ENCODE results near the gene SLX1A. TPM values are rescaled to one million over a fixed set of nuclear protein-coding genes. Genes with fewer than 3 reads are reported as not detected.
"Not testable (repeated sequence)": the region's sequence is repeated elsewhere in the genome, so short reads cannot be mapped to it uniquely, and the experiment has no call there.

The SLX1A gene
- total RNA-seq, 4 donors from 2014 or later, result 31.9 to 51.1 (median 46.5) TPM

DNA sequence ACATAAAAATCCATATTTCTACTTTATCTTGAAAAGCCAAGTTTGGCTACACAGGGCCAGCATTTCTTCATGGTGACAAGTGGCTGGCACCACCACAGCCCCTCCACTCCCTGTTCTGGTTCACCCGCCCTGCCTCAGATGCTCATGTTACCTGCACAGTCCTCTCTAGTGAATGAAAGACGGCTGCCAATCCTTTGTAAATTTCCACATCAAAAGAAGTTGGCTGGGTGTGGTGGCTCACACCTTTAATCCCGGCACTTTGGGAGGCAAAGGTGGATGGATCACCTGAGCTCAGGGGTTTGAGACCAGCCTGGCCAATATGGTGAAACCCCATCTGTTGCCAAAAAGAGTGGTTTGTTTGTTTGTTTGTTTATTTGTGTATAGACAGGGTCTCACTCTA lies 30.1 kb upstream of the SLX1A start:
- WGBS, 2 donors, result 57 to 79% methylated on average over 3 of the region's 3 CpGs

DNA sequence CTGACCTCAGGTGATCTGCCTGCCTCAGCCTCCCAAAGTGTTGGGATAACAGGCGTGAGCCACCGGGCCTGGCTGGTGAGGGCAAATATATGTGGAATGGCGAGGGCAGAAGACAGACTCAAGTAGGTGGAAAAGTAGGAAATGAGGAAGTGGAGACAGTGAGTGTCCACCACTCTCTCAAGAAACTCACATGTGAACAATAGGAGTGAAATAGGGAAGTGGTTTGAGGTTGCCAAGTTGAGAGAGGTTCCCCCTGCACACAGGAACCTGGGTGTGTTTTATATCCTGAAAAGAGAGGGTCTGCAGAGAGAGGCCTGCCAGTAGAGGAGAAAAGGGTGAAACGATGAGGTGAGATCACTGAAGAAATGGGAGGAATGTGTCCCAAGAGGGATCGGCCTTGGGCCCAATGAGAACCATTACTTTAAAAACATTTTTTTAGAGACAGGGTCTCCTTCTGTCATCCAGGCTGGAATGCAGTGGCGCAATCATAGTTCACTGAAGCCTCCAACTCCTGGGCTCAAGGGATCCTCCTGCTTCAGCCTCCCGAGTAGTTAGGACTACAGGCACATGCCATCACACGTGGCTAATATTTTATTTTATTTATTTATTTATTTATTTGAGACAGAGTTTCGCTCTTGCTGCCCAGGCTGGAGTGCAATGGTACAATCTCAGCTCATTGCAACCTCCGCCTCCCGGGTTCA lies 27.3 kb upstream of the SLX1A start:
- no peaks in the 10 kb centered on the region for H3K9me3 ChIP-seq
- H3K4me3 ChIP-seq, result no peak overlapping the region
- H3K4me1 ChIP-seq, result no peaks in the 10 kb centered on the region
- WGBS, 2 donors, result 80 to 85% methylated on average over 9 to 10 of the region's 11 CpGs
- no peaks in the 10 kb centered on the region for H3K27me3 ChIP-seq
- no peak for DNase-seq
- no peaks in the 10 kb centered on the region for H3K36me3 ChIP-seq
- TF ChIP-seq POLR2A (IDR thresholded peaks at IDR 0.05), result no peak
- intact Hi-C loops (cut with DNase I), result no loop called here
- H3K27ac ChIP-seq, result no peak overlapping the region

More for the DNA sequence above, 30.1 kb upstream of the SLX1A start:
- no peaks in the 10 kb centered on the region for H3K9me3 ChIP-seq
- no peaks in the 10 kb centered on the region for H3K36me3 ChIP-seq
- peaks cover 0 to 5% (median 0%) of the 10 kb centered on the region in 3 donors for H3K4me1 ChIP-seq
- TF ChIP-seq, protein P1, sequence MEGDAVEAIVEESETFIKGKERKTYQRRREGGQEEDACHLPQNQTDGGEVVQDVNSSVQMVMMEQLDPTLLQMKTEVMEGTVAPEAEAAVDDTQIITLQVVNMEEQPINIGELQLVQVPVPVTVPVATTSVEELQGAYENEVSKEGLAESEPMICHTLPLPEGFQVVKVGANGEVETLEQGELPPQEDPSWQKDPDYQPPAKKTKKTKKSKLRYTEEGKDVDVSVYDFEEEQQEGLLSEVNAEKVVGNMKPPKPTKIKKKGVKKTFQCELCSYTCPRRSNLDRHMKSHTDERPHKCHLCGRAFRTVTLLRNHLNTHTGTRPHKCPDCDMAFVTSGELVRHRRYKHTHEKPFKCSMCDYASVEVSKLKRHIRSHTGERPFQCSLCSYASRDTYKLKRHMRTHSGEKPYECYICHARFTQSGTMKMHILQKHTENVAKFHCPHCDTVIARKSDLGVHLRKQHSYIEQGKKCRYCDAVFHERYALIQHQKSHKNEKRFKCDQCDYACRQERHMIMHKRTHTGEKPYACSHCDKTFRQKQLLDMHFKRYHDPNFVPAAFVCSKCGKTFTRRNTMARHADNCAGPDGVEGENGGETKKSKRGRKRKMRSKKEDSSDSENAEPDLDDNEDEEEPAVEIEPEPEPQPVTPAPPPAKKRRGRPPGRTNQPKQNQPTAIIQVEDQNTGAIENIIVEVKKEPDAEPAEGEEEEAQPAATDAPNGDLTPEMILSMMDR (IDR thresholded peaks at IDR 0.05), result no peak
- TF ChIP-seq POLR2A (IDR thresholded peaks at IDR 0.05), result no peak
- no peak overlapping the region for H3K27ac ChIP-seq
- no peak overlapping the region for H3K4me3 ChIP-seq
- intact Hi-C loops (cut with DNase I), result no loop called here
- H3K27me3 ChIP-seq, result no peaks in the 10 kb centered on the region
- no peak for DNase-seq

DNA sequence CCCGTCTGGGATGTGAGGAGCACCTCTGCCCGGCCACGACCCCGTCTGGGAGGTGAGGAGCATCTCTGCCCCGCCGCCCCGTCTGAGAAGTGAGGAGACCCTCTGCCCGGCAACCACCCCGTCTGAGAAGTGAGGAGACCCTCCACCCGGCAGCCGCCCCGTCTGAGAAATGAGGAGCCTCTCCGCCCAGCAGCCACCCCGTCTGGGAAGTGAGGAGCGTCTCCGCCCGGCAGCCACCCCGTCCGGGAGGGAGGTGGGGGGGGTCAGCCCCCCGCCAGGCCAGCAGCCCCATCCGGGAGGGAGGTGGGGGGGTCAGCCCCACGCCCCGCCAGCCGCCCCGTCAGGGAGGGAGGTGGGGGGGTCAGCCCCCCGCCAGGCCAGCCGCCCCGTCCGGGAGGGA lies 24.9 kb upstream of the SLX1A start:
- intact Hi-C loops (cut with DNase I), result not testable (repeated sequence)

DNA sequence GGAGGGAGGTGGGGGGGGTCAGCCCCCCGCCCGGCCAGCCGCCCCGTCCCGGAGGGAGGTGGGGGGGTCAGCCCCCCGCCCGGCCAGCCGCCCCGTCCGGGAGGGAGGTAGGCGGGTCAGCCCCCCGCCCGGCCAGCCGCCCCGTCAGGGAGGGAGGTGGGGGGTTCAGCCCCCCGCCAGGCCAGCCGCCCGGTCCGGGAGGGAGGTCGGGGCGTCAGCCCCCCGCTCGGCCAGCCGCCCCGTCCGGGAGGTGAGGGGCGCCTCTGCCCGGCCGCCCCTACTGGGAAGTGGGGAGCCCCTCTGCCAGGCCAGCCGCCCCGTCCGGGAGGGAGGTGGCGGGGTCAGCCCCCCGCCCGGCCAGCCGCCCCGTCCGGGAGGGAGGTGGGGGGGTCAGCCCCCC lies 24.3 kb upstream of the SLX1A start:
- DNase-seq; H3K27ac ChIP-seq; H3K27me3 ChIP-seq; H3K4me1 ChIP-seq; intact Hi-C loops (cut with DNase I); H3K36me3 ChIP-seq; H3K9me3 ChIP-seq; H3K4me3 ChIP-seq: not testable (repeated sequence)
- no CpG with 5 or more reads among the region's 38 CpGs for WGBS, 2 donors

More for the DNA sequence above, 24.9 kb upstream of the SLX1A start:
- H3K9me3 ChIP-seq, H3K4me3 ChIP-seq, H3K27ac ChIP-seq, H3K27me3 ChIP-seq, H3K4me1 ChIP-seq, DNase-seq, H3K36me3 ChIP-seq: not testable (repeated sequence)
- no CpG with 5 or more reads among the region's 29 CpGs for WGBS, 2 donors

DNA sequence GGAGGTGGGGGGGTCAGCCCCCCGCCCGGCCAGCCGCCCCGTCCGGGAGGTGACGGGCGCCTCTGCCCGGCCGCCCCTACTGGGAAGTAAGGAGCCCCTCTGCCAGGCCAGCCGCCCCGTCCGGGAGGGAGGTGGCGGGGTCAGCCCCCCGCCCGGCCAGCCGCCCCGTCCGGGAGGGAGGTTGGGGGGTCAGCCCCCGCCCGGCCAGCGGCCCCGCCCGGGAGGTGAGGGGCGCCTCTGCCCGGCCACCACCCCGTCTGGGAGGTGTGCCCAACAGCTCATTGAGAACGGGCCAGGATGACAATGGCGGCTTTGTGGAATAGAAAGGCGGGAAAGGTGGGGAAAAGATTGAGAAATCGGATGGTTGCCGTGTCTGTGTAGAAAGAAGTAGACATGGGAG lies 23.5 kb upstream of the SLX1A start:
- H3K4me1 ChIP-seq; H3K4me3 ChIP-seq; H3K27ac ChIP-seq; DNase-seq; H3K9me3 ChIP-seq; H3K27me3 ChIP-seq; H3K36me3 ChIP-seq; intact Hi-C loops (cut with DNase I): not testable (repeated sequence)
- WGBS, 2 donors, result no CpG with 5 or more reads among the region's 31 CpGs

DNA sequence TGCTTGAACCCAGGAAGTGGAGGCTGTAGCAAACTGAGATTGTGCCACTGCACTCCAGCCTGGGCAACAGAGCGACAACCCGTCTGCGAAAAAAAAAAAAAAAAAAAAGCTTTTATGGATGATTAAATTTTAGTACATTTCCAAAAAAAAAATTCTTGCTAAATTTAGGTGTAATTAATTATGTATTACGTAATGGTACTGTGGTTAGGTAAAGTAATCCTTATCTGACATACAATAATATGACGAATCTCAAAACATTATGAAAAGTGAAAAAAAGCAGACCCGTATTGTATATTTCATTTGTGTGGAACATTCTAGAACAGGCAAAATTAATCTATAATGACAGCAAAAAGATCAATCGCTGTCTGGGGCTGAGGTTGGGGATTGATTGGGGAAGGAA lies 20.6 kb upstream of the SLX1A start:
- 68% methylated on average over 7 of the region's 7 CpGs for WGBS, 2 donors
- no peaks in the 10 kb centered on the region for H3K4me1 ChIP-seq
- intact Hi-C loops (cut with DNase I), result no loop called here
- no peak for TF ChIP-seq POLR2A (IDR thresholded peaks at IDR 0.05)
- TF ChIP-seq, protein P1 (IDR thresholded peaks at IDR 0.05), result no peak
- no peaks in the 10 kb centered on the region for H3K27me3 ChIP-seq
- no peak for DNase-seq
- H3K27ac ChIP-seq, result no peak overlapping the region
- H3K36me3 ChIP-seq, result no peaks in the 10 kb centered on the region
- H3K9me3 ChIP-seq, result no peaks in the 10 kb centered on the region
- no peak overlapping the region for H3K4me3 ChIP-seq

DNA sequence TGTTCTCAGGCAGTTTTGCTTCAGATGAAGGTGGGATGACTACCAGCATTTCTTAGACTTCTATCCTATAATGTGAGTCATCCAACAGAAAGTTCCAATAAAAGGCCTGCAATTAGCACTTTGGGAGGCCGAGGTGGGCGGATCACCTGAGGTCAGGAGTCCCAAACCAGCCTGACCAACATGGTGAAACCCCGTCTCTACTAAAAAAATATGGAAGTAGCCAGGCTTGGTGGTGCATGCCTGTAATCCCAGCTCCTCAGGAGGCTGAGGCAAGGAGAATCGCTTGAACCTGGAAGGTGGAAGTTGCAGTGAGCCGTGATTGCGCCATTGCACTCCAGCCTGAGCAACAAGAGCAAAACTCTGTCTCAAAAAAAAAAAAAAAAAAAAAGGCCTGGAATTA lies 16.8 kb upstream of the SLX1A start:
- H3K27me3 ChIP-seq; intact Hi-C loops (cut with DNase I); H3K27ac ChIP-seq; H3K4me3 ChIP-seq; H3K4me1 ChIP-seq; H3K36me3 ChIP-seq; H3K9me3 ChIP-seq; DNase-seq: not testable (repeated sequence)
- 67 to 73% methylated on average over 6 of the region's 6 CpGs for WGBS, 2 donors

DNA sequence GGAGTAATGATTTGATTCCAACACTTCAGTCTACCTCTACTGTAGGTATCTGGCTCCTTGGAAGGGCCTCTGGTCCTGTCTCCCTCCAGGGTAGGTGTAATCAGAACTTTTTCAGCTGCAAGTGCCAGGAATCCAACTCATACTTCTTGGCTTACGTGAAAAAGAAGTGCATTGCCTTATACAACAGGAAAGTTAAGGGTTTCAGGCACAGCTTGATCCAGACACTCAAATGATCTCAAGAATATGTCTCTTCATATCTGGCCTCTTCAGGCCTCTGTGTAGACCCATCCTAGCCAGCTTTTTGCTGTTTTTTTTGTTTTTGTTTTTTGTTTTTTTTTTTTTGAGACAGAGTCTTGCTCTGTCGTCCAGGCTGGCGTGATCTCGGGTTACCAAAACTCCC lies 14.5 kb upstream of the SLX1A start:
- Histone ChIP-seq H3K27me3 (no peaks in the 10 kb centered on the region), H3K36me3 (no peaks in the 10 kb centered on the region), H3K4me1 (peaks cover 4 to 20% (median 20%) of the 10 kb centered on the region in 3 donors), H3K9me3 (no peaks in the 10 kb centered on the region), H3K27ac (no peak overlapping the region), H3K4me3 (no peak overlapping the region)
- WGBS, 2 donors, result 87 to 91% methylated on average over 4 of the region's 4 CpGs
- no peak for DNase-seq
- TF ChIP-seq, protein P1 (IDR thresholded peaks at IDR 0.05), result no peak
- TF ChIP-seq POLR2A (IDR thresholded peaks at IDR 0.05), result no peak
- intact Hi-C loops (cut with DNase I), result no loop called here

Data from esophagus squamous epithelium (tissue), 5 donors.